Chondrocyte (in vitro differentiated cells): ENCODE data around the gene TMEM134. TPM values are rescaled to one million over a fixed set of nuclear protein-coding genes. Genes with fewer than 3 reads are reported as not detected.
A peak's percentile ranks its signal among the peaks of the same experiment; 100 is the strongest.

Source experiments
- DNase-seq: peaks from one replicate; pipeline ENCODE4 v3.0.0; 2021; ENCODE audit warnings: mixed read lengths, low spot score
- H3K27ac Mint-ChIP-seq: one replicate; pipeline ENCODE4 v1.8.0; 2021; ENCODE audit warnings: mild to moderate bottlenecking, moderate library complexity, mixed read lengths; ENCODE audit not compliant: unreplicated experiment
- H3K27me3 Mint-ChIP-seq: 2 replicates; pipeline ENCODE4 v1.8.0; 2021; ENCODE audit warnings: low read depth, mixed read lengths
- H3K36me3 Mint-ChIP-seq: 2 replicates; pipeline ENCODE4 v1.8.0; 2021; ENCODE audit warnings: low read depth, mixed read lengths
- H3K4me1 Mint-ChIP-seq: 2 replicates; pipeline ENCODE4 v1.8.0; 2021; ENCODE audit warnings: low read depth, mild to moderate bottlenecking, mixed read lengths
- H3K4me3 Mint-ChIP-seq: one replicate; pipeline ENCODE4 v1.8.0; 2021; ENCODE audit warnings: mild to moderate bottlenecking, moderate library complexity, mixed read lengths; ENCODE audit not compliant: unreplicated experiment
- H3K9me3 Mint-ChIP-seq: 2 replicates; pipeline ENCODE4 v1.8.0; 2021; ENCODE audit warnings: low read depth, mixed read lengths
- CTCF ChIP-seq: fragments of 200-600 bp; sonication (generic); IDR thresholded peaks from 2 replicates; pipeline ENCODE4 v1.5.0; 2021; ENCODE audit warnings: antibody characterized with exemption, mild to moderate bottlenecking, moderate library complexity
- total RNA-seq: library from RNA; stranded (reverse); gene quantifications from 3 replicates; pipeline ENCODE4 v1.2.1, GENCODE V29; 2021

Gene TMEM134
- total RNA-seq, 1 donor from 2014 or later = 50.9 TPM

GRCh38 chr11:67455054-67455453, 14.0 kb downstream of the TMEM134 start, which contains the start of gene CABP4:
Gene CABP4 (plus strand): TSS chr11:67455354. CDS start chr11:67455424, 70 bp downstream.
- Mint-ChIP-seq H3K4me1 (no peaks in the 10 kb centered on the region), H3K27ac (no peak within 1 kb of the TSS)
- no peak for DNase-seq

DNA sequence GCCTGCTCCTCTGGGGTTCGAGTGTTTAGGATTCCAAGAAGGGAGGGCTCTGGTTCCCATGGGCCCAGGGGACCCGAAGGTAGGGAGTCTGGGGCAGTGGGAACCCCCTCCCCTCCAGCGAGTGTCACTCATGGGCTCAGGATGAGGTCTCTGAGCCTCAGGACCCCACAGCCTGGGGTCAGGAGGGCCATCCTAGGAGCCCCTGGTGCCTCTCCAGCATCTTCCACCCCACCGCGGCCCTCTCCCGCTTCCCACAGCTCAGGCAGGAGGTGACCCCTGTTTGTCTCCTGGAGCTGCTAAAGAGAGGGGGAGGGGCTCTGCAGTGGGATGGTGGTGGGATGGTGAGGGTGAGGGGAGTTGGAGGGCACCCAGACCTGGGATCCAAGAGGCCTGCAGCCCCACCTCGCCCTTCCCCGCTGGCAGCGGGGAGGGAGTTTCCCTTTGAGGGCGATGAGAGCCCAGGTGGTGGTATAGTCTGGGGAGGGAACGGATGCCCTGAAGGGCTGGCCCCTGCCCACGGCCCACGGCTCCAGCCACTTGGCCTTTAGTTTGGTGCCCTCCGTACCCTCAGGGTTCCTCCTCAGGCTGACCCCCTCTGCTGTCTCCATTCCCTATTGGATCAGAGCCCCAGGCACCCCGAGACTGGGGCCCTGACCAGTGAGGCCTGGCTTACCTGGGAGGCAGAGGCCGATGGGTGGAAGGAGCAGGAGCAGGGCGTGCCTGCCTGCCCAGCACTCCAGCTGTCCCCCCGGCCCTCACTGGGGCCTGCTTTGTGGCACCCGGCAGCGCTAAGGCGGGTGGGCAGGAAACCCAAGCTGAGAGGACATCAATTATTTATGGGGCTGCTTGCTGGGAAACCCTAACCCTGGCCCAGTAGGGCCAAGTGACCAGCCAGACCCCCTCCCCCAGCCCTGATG, 15.0 kb downstream of the TMEM134 start:
- no peak overlapping the region for H3K27ac Mint-ChIP-seq
- no peak overlapping the region for H3K4me3 Mint-ChIP-seq
- TF ChIP-seq CTCF = no peak
- peaks cover 1% of the 10 kb centered on the region for H3K27me3 Mint-ChIP-seq
- DNase-seq = no peak
- H3K9me3 Mint-ChIP-seq = no peaks in the 10 kb centered on the region
- H3K36me3 Mint-ChIP-seq = no peaks in the 10 kb centered on the region
- H3K4me1 Mint-ChIP-seq = no peaks in the 10 kb centered on the region

More at GRCh38 chr11:67455054-67455453, 14.0 kb downstream of the TMEM134 start, which contains the start of gene CABP4:
- no peaks in the 10 kb centered on the region for H3K9me3 Mint-ChIP-seq
- no peak for TF ChIP-seq CTCF
- H3K27me3 Mint-ChIP-seq = peaks cover 1% of the 10 kb centered on the region
- H3K4me3 Mint-ChIP-seq = no peak within 1 kb of the TSS
- H3K36me3 Mint-ChIP-seq = no peaks in the 10 kb centered on the region

DNA sequence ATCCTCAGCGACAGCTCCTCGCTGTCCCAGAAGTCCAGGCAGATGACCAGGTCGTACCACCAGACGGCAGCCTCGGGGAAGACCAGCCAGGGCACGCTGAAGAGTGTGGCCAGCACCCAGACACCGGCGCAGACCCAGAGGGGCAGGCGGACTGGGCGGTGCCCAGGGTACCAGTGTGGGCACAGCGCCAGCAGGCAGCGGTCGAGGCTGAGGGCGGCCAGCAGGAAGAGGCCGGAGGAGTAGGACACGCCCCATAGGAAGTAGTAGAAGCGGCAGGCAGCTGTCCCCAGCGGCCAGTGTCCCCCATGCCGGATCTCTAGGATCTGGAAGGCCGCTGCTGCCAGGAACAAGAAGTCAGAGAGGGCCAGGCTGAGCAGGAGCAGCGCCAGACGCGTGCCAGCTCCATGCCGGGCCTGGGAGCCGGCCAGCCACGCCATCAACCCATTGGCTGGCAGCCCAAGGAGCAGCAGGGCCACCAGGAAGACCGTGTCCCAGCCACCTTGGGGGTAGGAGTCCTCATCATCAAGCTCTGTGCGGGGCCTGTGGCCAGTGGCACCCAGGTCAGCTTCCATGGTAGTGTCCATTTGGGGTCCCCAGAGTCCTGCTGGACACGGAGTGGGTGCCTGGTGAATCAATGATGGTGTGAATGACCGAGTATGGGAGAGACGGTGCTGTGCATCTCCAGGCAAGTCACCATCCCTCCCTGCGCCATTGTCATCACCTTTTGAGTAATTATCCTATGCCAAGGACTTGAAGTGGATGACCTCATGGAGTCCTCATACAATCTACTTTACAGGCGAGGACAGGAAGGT, 16.7 kb downstream of the TMEM134 start, which contains the start of gene GPR152:
Gene GPR152, minus strand, starts transcription at position 589 of the 812 bp plus-strand sequence. Its CDS starts 5 bp downstream, at position 584.
- peaks cover 1% of the 10 kb centered on the region for H3K27me3 Mint-ChIP-seq
- H3K36me3 Mint-ChIP-seq = no peaks in the 10 kb centered on the region
- no peak for TF ChIP-seq CTCF
- no peak within 1 kb of the TSS for H3K4me3 Mint-ChIP-seq
- no peaks in the 10 kb centered on the region for H3K9me3 Mint-ChIP-seq
- DNase-seq = peak; percentile 88
- no peak within 1 kb of the TSS for H3K27ac Mint-ChIP-seq
- no peaks in the 10 kb centered on the region for H3K4me1 Mint-ChIP-seq

DNA sequence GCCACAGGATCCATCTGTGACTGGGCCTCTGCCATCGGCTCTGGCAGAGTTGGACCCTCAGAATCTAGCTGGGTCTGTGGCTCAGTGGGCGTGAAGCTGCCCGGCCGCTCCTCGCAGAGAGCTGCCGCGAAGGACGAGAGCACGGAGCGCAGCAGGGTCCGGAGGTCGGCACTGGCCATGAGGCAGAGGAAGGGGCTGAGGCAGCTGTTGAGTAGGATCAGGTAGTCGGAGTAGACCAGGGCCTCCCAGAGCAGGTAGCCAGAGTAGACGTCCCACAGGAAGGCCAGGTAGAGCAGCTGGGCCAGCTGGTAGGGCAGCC, 17.4 kb downstream of the TMEM134 start:
- Mint-ChIP-seq H3K27me3 (peaks cover under 1% of the 10 kb centered on the region), H3K9me3 (no peaks in the 10 kb centered on the region), H3K4me3 (no peak overlapping the region), H3K36me3 (no peaks in the 10 kb centered on the region), H3K27ac (no peak overlapping the region), H3K4me1 (no peaks in the 10 kb centered on the region)
- peak; percentile 78 for DNase-seq
- TF ChIP-seq CTCF = no peak
